PFSK-1 (cell line): ENCODE data around the gene GARIN5B.

ENCODE experiments used
- FOXP2 ChIP-seq: optimal IDR thresholded peaks from 2 replicates; pipeline ENCODE3; 2011; ENCODE audit warnings: borderline replicate concordance, control low read depth, inconsistent platforms; ENCODE audit not compliant: insufficient read depth; ENCODE audit errors: extremely low read length, extremely low read depth
- POLR2AphosphoS5 ChIP-seq: IDR thresholded peaks from 2 replicates; pipeline ENCODE4 v1.6.1; 2012; ENCODE audit warnings: low read depth, mild to moderate bottlenecking, control low read depth, low read length, moderate library complexity
- REST ChIP-seq, 2 experiments: IDR thresholded peaks; 2 replicates each; pipeline versions ENCODE4 v1.6.1 to v1.8.0; 2011 to 2012; ENCODE audit warnings: low read depth in 2 of 2, low read length in 2 of 2, control low read depth in 1 of 2, inconsistent platforms in 1 of 2, mild to moderate bottlenecking in 1 of 2, moderate library complexity in 1 of 2; ENCODE audit not compliant: insufficient read depth in 1 of 2
- SIN3A ChIP-seq: IDR thresholded peaks from 2 replicates; pipeline ENCODE4 v1.6.1; 2012; ENCODE audit warnings: mild to moderate bottlenecking, low read length, moderate library complexity, borderline replicate concordance; ENCODE audit not compliant: insufficient read depth
- TAF1 ChIP-seq: IDR thresholded peaks from 2 replicates; pipeline ENCODE4 v1.6.1; 2012; ENCODE audit warnings: low read length, control low read depth, borderline replicate concordance; ENCODE audit not compliant: insufficient read depth

The GARIN5B gene

GRCh38 chr19:55379174-55379573 is 16.1 kb upstream of the GARIN5B start:
- no peak for TF ChIP-seq SIN3A
- TF ChIP-seq REST (IDR thresholded peaks at IDR 0.05; ENCODE audit: insufficient read depth in 1 of 2, low read depth in 2 of 2, low read length in 2 of 2) = no peak
- TF ChIP-seq POLR2AphosphoS5 = no peak
- TF ChIP-seq FOXP2 = no peak
- TF ChIP-seq TAF1 = no peak

- no peak for TF ChIP-seq FOXP2
- no peak for TF ChIP-seq SIN3A
- no peak for TF ChIP-seq REST (IDR thresholded peaks at IDR 0.05; ENCODE audit: insufficient read depth in 1 of 2, low read depth in 2 of 2, low read length in 2 of 2)
- TF ChIP-seq TAF1 = no peak
- TF ChIP-seq POLR2AphosphoS5 = no peak
Measured at GRCh38 chr19:55377356-55378131, 14.5 kb upstream of the GARIN5B start.

- TF ChIP-seq SIN3A = no peak
- no peak for TF ChIP-seq POLR2AphosphoS5
- TF ChIP-seq FOXP2 = no peak
- TF ChIP-seq REST (IDR thresholded peaks at IDR 0.05; ENCODE audit: insufficient read depth in 1 of 2, low read depth in 2 of 2, low read length in 2 of 2) = no peak
- TF ChIP-seq TAF1 = no peak
Measured at GRCh38 chr19:55376241-55376933, 13.3 kb upstream of the GARIN5B start, which contains the start of gene TMEM190. Gene TMEM190, plus strand, starts transcription at chr19:55376826. Its CDS starts 28 bp downstream, at chr19:55376854.

- TF ChIP-seq TAF1 (no peak), REST (IDR thresholded peaks at IDR 0.05; ENCODE audit: insufficient read depth in 1 of 2, low read depth in 2 of 2, low read length in 2 of 2) (no peak), SIN3A (no peak), POLR2AphosphoS5 (no peak), FOXP2 (no peak)
Measured at GRCh38 chr19:55373993-55374757, 11.1 kb upstream of the GARIN5B start.
